Endothelial cell of umbilical vein (primary cell): ENCODE measurements around the gene PTPRU. TPM values are rescaled to one million over a fixed set of nuclear protein-coding genes. Genes with fewer than 3 reads are reported as not detected.

ENCODE experiments used
- BruUV-seq: library from RNA; stranded (reverse); fragments of 400-500 nt; replicated peaks from 2 replicates; lab custom pipeline; 2021; lab: Mats Ljungman, UMichigan
- CTCF ChIA-PET: fragments of 300-600, 350-600 bp; sonication (Branson Sonifier 250); formaldehyde crosslinking; loops from one replicate; lab custom pipeline; 2021; ENCODE audit warnings: antibody characterized with exemption, inconsistent platforms; lab: Charles Lee
- POLR2A ChIA-PET: fragments of 300-600, 350-600 bp; sonication (Branson Sonifier 250); formaldehyde crosslinking; loops from one replicate; lab custom pipeline; 2021; ENCODE audit warnings: antibody characterized with exemption, inconsistent platforms; lab: Charles Lee
- DNase-seq: peaks from one replicate; pipeline ENCODE4 v3.0.0-alpha.2; 2011; ENCODE audit warnings: low read depth, low spot score
- FAIRE-seq: peaks from 2 replicates; lab custom pipeline; 2011; peaks lifted over from hg19 to GRCh38; lab: Jason Lieb, UNC
- H2AFZ ChIP-seq: 2 replicates; pipeline ENCODE4 v1.6.0; 2012; ENCODE audit warnings: low read depth, low read length, control low read depth, inconsistent platforms
- H3K27ac ChIP-seq: 2 replicates; pipeline ENCODE4 v1.5.1; 2011; ENCODE audit warnings: low read depth, mild to moderate bottlenecking, control low read depth, low read length, moderate library complexity; ENCODE audit not compliant: insufficient read depth
- H3K27me3 ChIP-seq, 2 experiments: 2 replicates each; pipeline versions ENCODE4 v1.6.0 to v1.6.1; 2011; ENCODE audit warnings: low read length in 2 of 2, mixed read lengths in 1 of 2; ENCODE audit not compliant: control insufficient read depth in 2 of 2, insufficient read depth in 2 of 2
- H3K36me3 ChIP-seq, 2 experiments: 2 replicates in 1 of 2; 3 replicates in 1 of 2; pipeline ENCODE4 v1.5.1; 2011; ENCODE audit warnings: low read length in 2 of 2, mild to moderate bottlenecking in 1 of 2, moderate library complexity in 1 of 2; ENCODE audit not compliant: control insufficient read depth in 2 of 2, insufficient read depth in 2 of 2; ENCODE audit errors: extremely low read depth in 1 of 2
- H3K4me1 ChIP-seq: 3 replicates; pipeline ENCODE4 v1.5.1; 2011; ENCODE audit warnings: mild to moderate bottlenecking, low read length; ENCODE audit not compliant: control insufficient read depth, insufficient read depth; ENCODE audit errors: extremely low read depth
- H3K4me2 ChIP-seq: 2 replicates; pipeline ENCODE4 v1.6.1; 2011; ENCODE audit warnings: low read length, control low read depth, mixed read lengths; ENCODE audit not compliant: insufficient read depth
- H3K4me3 ChIP-seq, 3 experiments: fragments of 200-600 bp in 1 of 3; sonication (generic), shearing (Covaris generic) in 1 of 3; replicated peaks in 1 of 3; 2 replicates each; pipeline ENCODE4 v1.5.1; 2011 to 2016; ENCODE audit warnings: control low read depth in 3 of 3, low read length in 3 of 3, mild to moderate bottlenecking in 2 of 3, inconsistent platforms in 1 of 3, low read depth in 1 of 3, moderate library complexity in 1 of 3; ENCODE audit not compliant: insufficient read depth in 1 of 3
- H3K79me2 ChIP-seq: 2 replicates; pipeline ENCODE4 v1.6.0; 2012; ENCODE audit warnings: low read length, inconsistent platforms; ENCODE audit not compliant: control insufficient read depth, insufficient read depth
- H3K9ac ChIP-seq: replicated peaks from 2 replicates; pipeline ENCODE3; 2011; ENCODE audit warnings: low read length, control low read depth; ENCODE audit not compliant: insufficient read depth; ENCODE audit errors: extremely low read depth
- H3K9me1 ChIP-seq: replicated peaks from 3 replicates; pipeline ENCODE4 v1.6.0; 2011; ENCODE audit warnings: mild to moderate bottlenecking, low read length; ENCODE audit not compliant: control insufficient read depth, insufficient read depth; ENCODE audit errors: extremely low read depth
- H3K9me3 ChIP-seq: replicated peaks from 2 replicates; pipeline ENCODE4 v1.5.1; 2012; ENCODE audit warnings: low read length, inconsistent platforms; ENCODE audit not compliant: control insufficient read depth, insufficient read depth
- H4K20me1 ChIP-seq: replicated peaks from 2 replicates; pipeline ENCODE3; 2011; ENCODE audit warnings: mild to moderate bottlenecking, low read length; ENCODE audit not compliant: control insufficient read depth, insufficient read depth; ENCODE audit errors: extremely low read depth
- EZH2 ChIP-seq: IDR thresholded peaks from 2 replicates; pipeline ENCODE4 v1.6.1; 2012; ENCODE audit warnings: borderline replicate concordance, low read depth, mild to moderate bottlenecking, moderate library complexity, low read length, inconsistent platforms; ENCODE audit not compliant: severe bottlenecking
- FOS ChIP-seq: IDR thresholded peaks from 2 replicates; pipeline ENCODE4 v1.6.1; 2011; ENCODE audit warnings: mild to moderate bottlenecking, low read length, moderate library complexity, borderline replicate concordance; ENCODE audit not compliant: insufficient read depth
- POLR2A ChIP-seq: IDR thresholded peaks from 2 replicates; pipeline ENCODE4 v1.6.1; 2012; ENCODE audit warnings: low read depth, mild to moderate bottlenecking, control low read depth, low read length
- dilution Hi-C: fragments of 300-500 bp; cut with MboI; formaldehyde crosslinking; loops from one replicate; pipeline ENCODE4 v1.15.0; 2019; ENCODE audit warnings: low sequenced_read_pairs; ENCODE audit not compliant: extremely low pct_ligation_motif_present
- intact Hi-C: fragments of 100-400 bp; cut with micrococcal nuclease; formaldehyde crosslinking; loops from one replicate; pipeline ENCODE4 v1.10.0; 2022
- polyA plus RNA-seq, 4 experiments: library from polyadenylated mRNA; depleted of rRNA in 3 of 4; stranded (reverse) in 3 of 4; unstranded in 1 of 4; fragments of >200 nt; gene quantifications; 2 replicates each; pipeline versions ENCODE4 v1.2.1 to v1.2.3, GENCODE V29; 2011 to 2012; ENCODE audit warnings: missing spikeins in 1 of 4
- total RNA-seq: library from RNA; stranded (reverse); gene quantifications from 2 replicates; pipeline ENCODE4 v1.2.3, GENCODE V29; 2021

PTPRU gene
- total and polyA plus RNA-seq, 2 donors (not counting 3 experiments of a cell fraction or from before 2014, with no cell fraction given): 0.58 to 2.6 TPM

- peak overlapping the region in 2 of 3 experiments; percentile 6 to 33 for H3K4me3 ChIP-seq
- DNase-seq (peak; percentile 29), FAIRE-seq (no peak)
- ChIA-PET CTCF (interaction anchor here (0.6 to 1.5 kb wide), 8 partner anchors 104 to 1543 kb away, joined by 3 to 16 read pairs (median 5); no protein-coding TSS in a partner anchor), POLR2A (interaction anchor here (0.6 kb wide), 1 partner anchor 140 kb away, joined by 4 read pairs; no protein-coding TSS in a partner anchor)
- intact Hi-C loops: loop anchor here (1.0 to 5.0 kb wide), 12 partner anchors 105 to 1543 kb away; no protein-coding TSS in a partner anchor
- peak overlapping the region; percentile 33 for H2AFZ ChIP-seq
- H3K9ac ChIP-seq: no peak overlapping the region
- H3K9me3 ChIP-seq: no peaks in the 10 kb centered on the region
- no peaks in the 10 kb centered on the region for H3K79me2 ChIP-seq
- no peak overlapping the region for H3K27ac ChIP-seq
- peak overlapping the region; percentile 33 for H3K4me2 ChIP-seq
- dilution Hi-C loops: loop anchor here (25.0 kb wide), 1 partner anchor 851 kb away; no protein-coding TSS in a partner anchor
- TF ChIP-seq EZH2 (peak; percentile 84), FOS (no peak)
- BruUV-seq: no TSS peak
- H3K9me1 ChIP-seq: no peaks in the 10 kb centered on the region
- H3K27me3 ChIP-seq: peaks cover 34 to 40% of the 10 kb centered on the region in 2 experiments
- H3K36me3 ChIP-seq: no peaks in the 10 kb centered on the region
- H3K4me1 ChIP-seq: peaks cover 16% of the 10 kb centered on the region
- no peaks in the 10 kb centered on the region for H4K20me1 ChIP-seq
These were observed 398 bp downstream of the PTPRU start for GRCh38 chr1:29236712-29237128.

DNA sequence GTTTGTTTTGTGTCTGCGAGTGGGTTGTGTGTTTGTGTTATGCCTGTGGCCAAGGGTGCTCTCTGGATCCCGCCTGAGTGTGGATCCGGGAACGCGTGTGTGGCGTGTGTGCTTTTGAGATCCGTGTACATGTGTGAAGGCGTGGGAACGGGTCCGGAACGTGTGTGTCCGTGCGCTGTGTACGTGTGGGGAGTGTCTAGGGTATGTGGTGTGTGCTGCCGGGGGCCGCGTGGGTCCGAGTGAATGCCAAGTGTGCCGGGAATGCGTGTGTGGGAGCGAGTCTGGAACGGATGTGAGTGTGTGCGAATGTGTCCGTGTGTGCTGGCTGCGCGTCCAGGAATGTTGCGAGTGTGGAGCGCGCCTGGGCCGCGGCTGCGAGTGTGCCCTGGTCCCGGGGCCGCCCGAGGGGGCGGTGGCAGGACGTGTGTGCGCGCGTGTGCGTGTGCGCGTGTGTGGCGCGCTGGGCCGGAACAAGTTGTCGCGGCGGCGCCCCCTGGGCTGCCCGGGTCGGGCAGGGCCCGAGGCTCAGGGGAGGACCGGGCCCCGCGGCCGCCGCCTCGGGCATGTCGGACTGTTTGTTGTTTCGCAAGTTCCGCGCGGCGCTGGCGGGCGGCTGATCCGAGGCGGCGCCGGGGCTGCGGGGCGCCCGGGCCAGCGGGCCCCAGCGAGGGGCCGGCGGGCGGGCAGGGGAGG lies 953 bp downstream of the PTPRU start:
- peaks cover 16% of the 10 kb centered on the region for H3K4me1 ChIP-seq
- TF ChIP-seq POLR2A (no peak), EZH2 (peak; percentile 43)
- H3K4me3 ChIP-seq: peak overlapping the region in 2 of 3 experiments; percentile 6 to 33
- H4K20me1 ChIP-seq: no peaks in the 10 kb centered on the region
- peak overlapping the region; percentile 0 for H2AFZ ChIP-seq
- ChIA-PET CTCF (interaction anchor here (0.6 to 1.5 kb wide), 8 partner anchors 104 to 1542 kb away, joined by 3 to 16 read pairs (median 5); no protein-coding TSS in a partner anchor), POLR2A (no interaction called here)
- no peak overlapping the region for H3K27ac ChIP-seq
- BruUV-seq: no TSS peak
- DNase-seq (peak; percentile 31), FAIRE-seq (no peak)
- H3K9ac ChIP-seq: no peak overlapping the region
- dilution Hi-C loops: loop anchor here (25.0 kb wide), 1 partner anchor 850 kb away; no protein-coding TSS in a partner anchor
- no peaks in the 10 kb centered on the region for H3K36me3 ChIP-seq
- H3K4me2 ChIP-seq: peak overlapping the region; percentile 33
- no peaks in the 10 kb centered on the region for H3K9me1 ChIP-seq
- intact Hi-C loops: loop anchor here (2.0 to 5.0 kb wide), 4 partner anchors 145 to 472 kb away; no protein-coding TSS in a partner anchor
- H3K79me2 ChIP-seq: no peaks in the 10 kb centered on the region
- H3K27me3 ChIP-seq: peaks cover 34 to 38% of the 10 kb centered on the region in 2 experiments
- H3K9me3 ChIP-seq: no peaks in the 10 kb centered on the region
